Esophagus muscularis mucosa (tissue), 4 donors: ENCODE results near the gene CCDC40. TPM values are rescaled to one million over a fixed set of nuclear protein-coding genes. Genes with fewer than 3 reads are reported as not detected.

ENCODE experiments used
- DNase-seq: peaks from one replicate; pipeline ENCODE4 v3.0.0-alpha.2; 2017; ENCODE audit errors: extremely low spot score
- H3K27ac ChIP-seq, 4 donors: fragments of 200-600 bp; sonication (generic); replicated peaks in 1 of 4; 1 replicate in 3 of 4; 2 replicates in 1 of 4; pipeline ENCODE4 v1.5.1; 2016 to 2019; ENCODE audit warnings: mild to moderate bottlenecking in 1 of 4
- H3K27me3 ChIP-seq, 4 donors: fragments of 200-600 bp; sonication (generic); one replicate each; pipeline versions ENCODE4 v1.5.1 to v1.6.0; 2016 to 2019
- H3K36me3 ChIP-seq, 4 donors: fragments of 200-600 bp; sonication (generic); one replicate each; pipeline ENCODE4 v1.5.1; 2016 to 2019
- H3K4me1 ChIP-seq, 4 donors: fragments of 200-600 bp; sonication (generic); one replicate each; pipeline ENCODE4 v1.5.1; 2016 to 2019
- H3K4me3 ChIP-seq, 4 donors: fragments of 200-600 bp; sonication (generic); 1 replicate in 2 of 4; 2 replicates in 2 of 4; pipeline ENCODE4 v1.5.1; 2016 to 2019; ENCODE audit warnings: mild to moderate bottlenecking in 4 of 4, moderate library complexity in 1 of 4
- H3K9me3 ChIP-seq, 4 donors: fragments of 200-600 bp; sonication (generic); 1 replicate in 3 of 4; 2 replicates in 1 of 4; pipeline ENCODE4 v1.5.1; 2016 to 2019
- CTCF ChIP-seq, 3 experiments: fragments of 200-600 bp in 2 of 3; fragments of 450-650 bp in 1 of 3; sonication (generic) in 2 of 3; IDR thresholded peaks; one replicate each; pipeline ENCODE4 v1.5.1; 2017 to 2019; ENCODE audit warnings: antibody characterized with exemption in 3 of 3, mild to moderate bottlenecking in 2 of 3, moderate library complexity in 1 of 3
- EP300 ChIP-seq: sonication (generic); formaldehyde crosslinking; IDR thresholded peaks from one replicate; pipeline ENCODE4 v1.6.1; 2017; ENCODE audit warnings: antibody characterized with exemption
- POLR2A ChIP-seq: fragments of 450-650 bp; IDR thresholded peaks from one replicate; pipeline ENCODE4 v1.6.1; 2017; ENCODE audit warnings: antibody characterized with exemption, moderate library complexity, mild to moderate bottlenecking, low read depth
- POLR2AphosphoS5 ChIP-seq, 2 donors: sonication (generic); formaldehyde crosslinking; IDR thresholded peaks; one replicate each; pipeline ENCODE4 v1.6.1; 2017; ENCODE audit warnings: antibody characterized with exemption in 2 of 2
- WGBS: methylation state at CpG from one replicate; pipeline ENCODE4 v1.1.5; 2018; 5-methylcytosine and 5-hydroxymethylcytosine counted together
- intact Hi-C: fragments of 100-400 bp; cut with DNase I; formaldehyde crosslinking; loops from one replicate; pipeline ENCODE4 v1.15.1; 2023
- total RNA-seq, 4 donors: library from RNA; depleted of rRNA; stranded (reverse); fragments of >200 nt; gene quantifications; one replicate each; pipeline versions ENCODE4 v1.1.0 to v1.2.1, GENCODE V29; 2016

The CCDC40 gene
- total RNA-seq, 4 donors from 2014 or later = 4.9 to 9.5 (median 7.8) TPM

GRCh38 chr17:80084773-80085172, 48.3 kb downstream of the CCDC40 start:
- intact Hi-C loops = loop anchor here (5.0 kb wide), 1 partner anchor 77 kb away; no protein-coding TSS in a partner anchor
- DNase-seq = no peak
- no peaks in the 10 kb centered on the region for H3K27me3 ChIP-seq
- H3K4me3 ChIP-seq = no peak overlapping the region
- 88% methylated on average over 5 of the region's 15 CpGs for WGBS
- no peak overlapping the region for H3K27ac ChIP-seq
- peaks cover 0 to 17% (median 2%) of the 10 kb centered on the region in 4 donors for H3K36me3 ChIP-seq
- H3K9me3 ChIP-seq = no peaks in the 10 kb centered on the region
- TF ChIP-seq CTCF (IDR thresholded peaks at IDR 0.05) (no peak), EP300 (no peak), POLR2A (no peak), POLR2AphosphoS5 (IDR thresholded peaks at IDR 0.05) (no peak)
- peaks cover 6 to 10% (median 8%) of the 10 kb centered on the region in 4 donors for H3K4me1 ChIP-seq

DNA sequence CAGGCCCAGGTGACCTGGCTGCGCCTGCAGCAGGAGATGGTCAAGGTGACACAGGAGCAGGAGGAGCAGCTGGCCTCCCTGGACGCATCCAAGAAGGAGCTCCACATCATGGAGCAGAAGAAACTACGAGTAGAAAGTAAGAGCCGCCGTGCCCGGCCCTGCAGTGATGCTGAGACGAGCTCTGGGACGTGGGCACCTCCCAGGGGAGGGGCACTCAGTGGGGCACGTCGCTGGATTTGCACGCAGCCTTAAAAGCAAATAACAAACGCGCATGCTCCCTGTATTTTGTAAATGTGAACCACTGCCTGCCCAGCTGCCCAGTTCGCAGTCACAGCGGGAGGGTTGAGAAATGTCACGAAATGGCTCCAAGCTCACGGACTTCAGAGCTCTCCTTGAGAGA, 49.6 kb downstream of the CCDC40 start:
- DNase-seq = no peak
- peaks cover 6 to 10% (median 8%) of the 10 kb centered on the region in 4 donors for H3K4me1 ChIP-seq
- H3K27me3 ChIP-seq = no peaks in the 10 kb centered on the region
- peaks cover 0 to 23% (median 4%) of the 10 kb centered on the region in 4 donors for H3K36me3 ChIP-seq
- intact Hi-C loops = no loop called here
- H3K9me3 ChIP-seq = no peaks in the 10 kb centered on the region
- WGBS = 93% methylated on average over 17 of the region's 17 CpGs
- no peak for TF ChIP-seq CTCF (IDR thresholded peaks at IDR 0.05)
- no peak for TF ChIP-seq POLR2AphosphoS5 (IDR thresholded peaks at IDR 0.05)
- no peak overlapping the region for H3K4me3 ChIP-seq
- no peak overlapping the region for H3K27ac ChIP-seq

DNA sequence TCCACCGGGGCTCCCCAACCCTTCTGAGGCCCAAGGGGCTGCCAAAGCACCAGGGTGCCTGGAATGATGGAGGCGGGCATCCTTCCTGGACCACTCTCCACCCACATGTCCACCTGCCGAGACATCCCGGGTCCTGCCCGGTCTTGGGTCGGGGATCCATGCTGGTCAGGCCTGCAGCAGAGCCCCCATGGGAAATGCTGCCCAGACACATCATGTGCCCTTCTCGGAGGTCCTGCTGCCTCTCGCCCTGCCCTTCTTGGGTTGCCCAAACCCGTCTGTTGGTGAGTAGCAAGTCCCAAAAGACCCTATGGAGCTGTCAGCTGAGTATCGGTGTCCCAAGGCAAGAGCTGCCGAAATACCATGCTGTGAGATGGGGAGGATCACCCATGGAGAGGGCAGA, 50.2 kb downstream of the CCDC40 start:
- no peaks in the 10 kb centered on the region for H3K27me3 ChIP-seq
- no peak for DNase-seq
- H3K36me3 ChIP-seq = peaks cover 0 to 21% (median 4%) of the 10 kb centered on the region in 4 donors
- H3K4me3 ChIP-seq = no peak overlapping the region
- TF ChIP-seq EP300 (no peak), POLR2AphosphoS5 (IDR thresholded peaks at IDR 0.05) (no peak), CTCF (IDR thresholded peaks at IDR 0.05) (no peak), POLR2A (no peak)
- 90% methylated on average over 5 of the region's 11 CpGs for WGBS
- no peaks in the 10 kb centered on the region for H3K9me3 ChIP-seq
- H3K4me1 ChIP-seq = peaks cover 6 to 10% (median 8%) of the 10 kb centered on the region in 4 donors
- intact Hi-C loops = no loop called here
- H3K27ac ChIP-seq = no peak overlapping the region

- 90% methylated on average over 29 of the region's 34 CpGs for WGBS
- intact Hi-C loops = no loop called here
- Histone ChIP-seq H3K9me3 (no peaks in the 10 kb centered on the region), H3K27me3 (no peaks in the 10 kb centered on the region), H3K4me3 (no peak overlapping the region), H3K27ac (no peak overlapping the region), H3K4me1 (peaks cover 3 to 5% (median 5%) of the 10 kb centered on the region in 4 donors), H3K36me3 (peaks cover 0 to 17% (median 4%) of the 10 kb centered on the region in 4 donors)
- no peak for TF ChIP-seq POLR2AphosphoS5 (IDR thresholded peaks at IDR 0.05)
- no peak for TF ChIP-seq POLR2A
- no peak for TF ChIP-seq EP300
- TF ChIP-seq CTCF (IDR thresholded peaks at IDR 0.05) = no peak
- no peak for DNase-seq
Observed at GRCh38 chr17:80087346-80088265, 51.2 kb downstream of the CCDC40 start.
